ENCODE data around the gene ELP1. TPM values are rescaled to one million over a fixed set of nuclear protein-coding genes. Genes with fewer than 3 reads are reported as not detected.
"Not testable (repeated sequence)": the region's sequence is repeated elsewhere in the genome, so short reads cannot be mapped to it uniquely, and the experiment has no call there.

Gene ELP1
- total and polyA plus RNA-seq, 7 experiments from 2014 or later = 13.7 to 41.4 (median 25.1) TPM

DNA sequence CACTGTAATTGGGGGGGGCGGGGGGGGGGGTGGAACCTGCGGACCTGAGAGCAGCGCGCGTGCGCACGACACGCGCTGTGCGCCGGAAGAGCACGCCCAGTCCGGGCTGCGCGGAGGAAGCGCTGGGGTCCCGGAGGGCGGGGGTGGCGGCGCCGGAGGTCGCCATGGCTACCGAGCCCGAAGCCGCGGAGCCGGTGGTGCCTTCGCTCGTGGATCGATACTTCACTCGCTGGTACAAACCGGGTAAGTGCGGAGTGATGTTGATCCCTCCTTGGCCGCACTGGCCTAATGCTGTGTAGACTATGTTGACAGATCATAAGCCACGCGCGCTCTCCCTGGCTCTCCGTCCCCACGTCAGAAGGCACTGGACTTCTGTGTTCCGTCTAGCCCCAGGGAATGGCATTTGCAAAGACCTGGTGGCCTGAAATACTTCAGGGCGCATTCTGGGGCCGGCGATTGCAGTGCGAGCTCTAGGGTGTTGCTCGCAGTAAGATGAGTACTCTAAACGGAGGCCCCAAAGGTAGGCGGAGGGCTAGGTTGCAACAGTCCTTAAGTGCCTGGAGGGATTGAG, 484 bp upstream of the ELP1 start, which contains the start of gene ABITRAM:
ABITRAM (plus strand) TSS at position 78 of the 571 bp plus-strand sequence; CDS start at position 165, 87 bp downstream.
- Histone ChIP-seq H3K36me3 (ENCODE audit: control insufficient read depth in 2 of 3, insufficient read depth in 3 of 3, low read length in 3 of 3) (peaks cover 0 to 6% (median 0%) of the 10 kb centered on the region in 3 experiments), H3K4me1 (ENCODE audit: control insufficient read depth in 2 of 2, insufficient read depth in 2 of 2, low read length in 2 of 2) (peaks cover 15 to 18% of the 10 kb centered on the region in 2 donors), H3K9me3 (ENCODE audit: control insufficient read depth in 2 of 3, low read length in 3 of 3) (no peaks in the 10 kb centered on the region), H3K27me3 (ENCODE audit: control insufficient read depth in 2 of 2, insufficient read depth in 2 of 2, low read length in 2 of 2) (no peaks in the 10 kb centered on the region), H3K27ac (ENCODE audit: low read depth, low read length) (peak within 1 kb of the TSS; percentile 92), H3K4me3 (ENCODE audit: low read length) (peak within 1 kb of the TSS; percentile 90)
- Mint-ChIP-seq H3K4me3 (peak within 1 kb of the TSS; percentile 88 to 100 (median 99)), H3K9me3 (no peaks in the 10 kb centered on the region), H3K27ac (peak within 1 kb of the TSS; percentile 96 to 99 (median 98)), H3K36me3 (peaks cover 0 to 15% (median 7%) of the 10 kb centered on the region in 5 donors), H3K27me3 (no peaks in the 10 kb centered on the region), H3K4me1 (peaks cover 21 to 49% (median 37%) of the 10 kb centered on the region in 7 donors)
- ChIA-PET POLR2A (interaction anchor here (0.6 to 1.2 kb wide), 3 partner anchors 10 to 186 kb away, joined by 3 to 4 read pairs (median 3); partner anchors contain the start of gene TMEM245), CTCF (no interaction called here)
- DNase-seq = peak in 6 of 9 donors; percentile 68 to 84 (median 82)
- intact Hi-C loops (cut with micrococcal nuclease) = loop anchor here (1.0 to 10.0 kb wide), 13 partner anchors 79 to 1652 kb away; partner anchors contain the start of genes CTNNAL1 (in 2 of the 2), EPB41L4B (in 2 of the 2), RAD23B (in 2 of the 2) and TXN (in 2 of the 2)
- peak; percentile 87 for ATAC-seq

DNA sequence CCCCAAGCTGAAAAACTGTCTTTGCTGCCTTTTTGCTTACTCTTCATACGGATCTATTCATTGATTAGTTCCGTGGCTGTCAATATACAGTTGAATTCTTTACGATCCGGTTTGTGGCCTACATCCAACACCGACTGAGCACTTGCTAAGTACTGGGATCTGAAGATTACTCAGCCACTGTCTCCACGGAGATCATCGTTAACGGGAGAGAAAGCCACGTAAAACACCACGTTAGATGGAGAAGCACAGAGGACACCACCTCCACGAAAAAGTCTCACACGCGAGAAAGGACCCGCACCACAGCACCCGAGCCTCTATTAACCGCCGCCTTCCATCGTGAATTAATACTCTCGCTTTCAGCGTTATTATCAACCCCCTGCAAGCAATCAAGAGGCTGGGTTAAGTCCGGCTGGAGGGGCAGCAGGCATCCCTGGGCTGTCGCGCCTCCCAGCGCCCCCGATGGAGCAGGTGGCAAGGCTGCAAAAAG, 650 bp downstream of the ELP1 start:
- intact Hi-C loops (cut with micrococcal nuclease) = loop anchor here (5.0 to 10.0 kb wide), 7 partner anchors 169 to 1441 kb away; partner anchors contain the start of genes TXN (in 2 of the 2) and EPB41L4B (in 1 of the 2)
- Histone ChIP-seq H3K4me3 (ENCODE audit: low read length) (peak overlapping the region; percentile 90), H3K27me3 (ENCODE audit: control insufficient read depth in 2 of 2, insufficient read depth in 2 of 2, low read length in 2 of 2) (no peaks in the 10 kb centered on the region), H3K36me3 (ENCODE audit: control insufficient read depth in 2 of 3, insufficient read depth in 3 of 3, low read length in 3 of 3) (peaks cover 2 to 6% (median 4%) of the 10 kb centered on the region in 3 experiments), H3K4me1 (ENCODE audit: control insufficient read depth in 2 of 2, insufficient read depth in 2 of 2, low read length in 2 of 2) (peaks cover 15 to 18% of the 10 kb centered on the region in 2 donors), H3K27ac (ENCODE audit: low read depth, low read length) (peak overlapping the region; percentile 92), H3K9me3 (ENCODE audit: control insufficient read depth in 2 of 3, low read length in 3 of 3) (no peaks in the 10 kb centered on the region)
- CTCF ChIA-PET = no interaction called here
- ATAC-seq (no peak), DNase-seq (peak in 1 of 9 donors; percentile 7)
- H3K36me3 Mint-ChIP-seq = peaks cover 2 to 20% (median 11%) of the 10 kb centered on the region in 5 donors
- H3K27ac Mint-ChIP-seq = peak overlapping the region; percentile 96 to 99 (median 98)
- no peaks in the 10 kb centered on the region for H3K27me3 Mint-ChIP-seq
- H3K4me3 Mint-ChIP-seq = peak overlapping the region; percentile 88 to 100 (median 99)
- H3K9me3 Mint-ChIP-seq = no peaks in the 10 kb centered on the region
- POLR2A ChIA-PET = interaction anchor here (1.0 kb wide), 1 partner anchor 13 kb away, joined by 3 read pairs; no protein-coding TSS in a partner anchor
- H3K4me1 Mint-ChIP-seq = peaks cover 29 to 59% (median 40%) of the 10 kb centered on the region in 7 donors

DNA sequence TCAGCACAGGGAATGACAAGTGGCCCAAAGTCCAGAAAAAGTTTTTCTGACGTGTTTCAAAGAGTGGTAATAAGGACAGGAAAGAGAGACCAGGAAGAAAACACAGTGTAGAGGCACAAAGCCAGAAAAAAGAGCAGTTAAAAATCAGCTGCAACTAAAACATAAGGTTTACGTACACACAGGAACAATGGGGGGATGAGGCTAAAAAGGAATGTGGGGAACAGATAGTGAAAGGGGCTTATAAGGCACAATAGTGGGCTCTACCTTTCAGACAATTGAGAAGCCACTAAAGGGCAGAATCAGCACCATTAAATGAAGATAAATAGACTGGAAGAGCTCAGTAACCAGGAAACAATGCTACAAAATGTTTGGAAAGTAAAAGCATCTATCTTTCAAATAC, 5.5 kb downstream of the ELP1 start:
- intact Hi-C loops (cut with micrococcal nuclease) = no loop called here
- H3K36me3 Mint-ChIP-seq = peaks cover 36 to 62% (median 38%) of the 10 kb centered on the region in 5 donors

DNA sequence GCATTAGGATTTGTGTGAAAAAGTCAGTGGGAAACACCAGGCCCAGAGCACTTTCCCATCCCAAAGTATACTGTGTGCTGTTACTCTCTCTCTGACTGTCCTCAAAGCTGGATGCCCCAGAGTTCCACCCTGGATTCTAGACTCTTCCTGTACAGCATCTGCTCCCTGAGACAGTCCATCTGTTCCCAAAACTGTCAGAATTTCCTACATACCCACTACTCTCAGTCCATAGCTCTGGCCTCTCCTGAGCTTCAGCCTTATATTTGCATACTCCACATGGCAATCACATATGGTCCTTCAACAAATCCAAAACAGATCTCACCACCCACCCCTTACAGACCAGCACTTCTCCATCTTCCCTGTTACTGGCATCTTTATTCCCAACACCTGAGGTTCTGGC, 9.5 kb downstream of the ELP1 start:
- Mint-ChIP-seq H3K36me3 (peaks cover 34 to 81% (median 53%) of the 10 kb centered on the region in 5 donors), H3K4me1 (peaks cover 6 to 22% (median 17%) of the 10 kb centered on the region in 7 donors), H3K27me3 (no peaks in the 10 kb centered on the region), H3K9me3 (no peaks in the 10 kb centered on the region), H3K4me3 (no peak overlapping the region), H3K27ac (peak overlapping the region in 1 of 9 donors; percentile 2)
- Histone ChIP-seq H3K9me3 (ENCODE audit: control insufficient read depth in 2 of 3, low read length in 3 of 3) (no peaks in the 10 kb centered on the region), H3K27me3 (ENCODE audit: control insufficient read depth in 2 of 2, insufficient read depth in 2 of 2, low read length in 2 of 2) (no peaks in the 10 kb centered on the region), H3K4me1 (ENCODE audit: control insufficient read depth in 2 of 2, insufficient read depth in 2 of 2, low read length in 2 of 2) (no peaks in the 10 kb centered on the region), H3K4me3 (ENCODE audit: low read length) (no peak overlapping the region), H3K27ac (ENCODE audit: low read depth, low read length) (no peak overlapping the region), H3K36me3 (ENCODE audit: control insufficient read depth in 2 of 3, insufficient read depth in 3 of 3, low read length in 3 of 3) (peaks cover 24 to 76% (median 37%) of the 10 kb centered on the region in 3 experiments)
- ChIA-PET CTCF (interaction anchor here (0.6 kb wide), 2 partner anchors 25 to 38 kb away, joined by 3 to 4 read pairs; no protein-coding TSS in a partner anchor), POLR2A (no interaction called here)
- ATAC-seq (no peak), DNase-seq (no peak)
- intact Hi-C loops (cut with micrococcal nuclease) = no loop called here

More for the DNA sequence above, 5.5 kb downstream of the ELP1 start:
- no peak overlapping the region for H3K4me3 Mint-ChIP-seq
- Histone ChIP-seq H3K4me3 (ENCODE audit: low read length) (no peak overlapping the region), H3K4me1 (ENCODE audit: control insufficient read depth in 2 of 2, insufficient read depth in 2 of 2, low read length in 2 of 2) (peaks cover 8 to 9% of the 10 kb centered on the region in 2 donors), H3K9me3 (ENCODE audit: control insufficient read depth in 2 of 3, low read length in 3 of 3) (no peaks in the 10 kb centered on the region), H3K27ac (ENCODE audit: low read depth, low read length) (no peak overlapping the region), H3K36me3 (ENCODE audit: control insufficient read depth in 2 of 3, insufficient read depth in 3 of 3, low read length in 3 of 3) (peaks cover 24 to 43% (median 28%) of the 10 kb centered on the region in 3 experiments), H3K27me3 (ENCODE audit: control insufficient read depth in 2 of 2, insufficient read depth in 2 of 2, low read length in 2 of 2) (no peaks in the 10 kb centered on the region)
- DNase-seq (no peak), ATAC-seq (no peak)
- ChIA-PET CTCF (interaction anchor here (0.6 kb wide), 1 partner anchor 22 kb away, joined by 3 read pairs; no protein-coding TSS in a partner anchor), POLR2A (interaction anchor here (0.8 kb wide), 1 partner anchor 86 kb away, joined by 3 read pairs; no protein-coding TSS in a partner anchor)
- H3K27ac Mint-ChIP-seq = no peak overlapping the region
- no peaks in the 10 kb centered on the region for H3K9me3 Mint-ChIP-seq
- H3K27me3 Mint-ChIP-seq = no peaks in the 10 kb centered on the region
- H3K4me1 Mint-ChIP-seq = peaks cover 20 to 50% (median 32%) of the 10 kb centered on the region in 7 donors

DNA sequence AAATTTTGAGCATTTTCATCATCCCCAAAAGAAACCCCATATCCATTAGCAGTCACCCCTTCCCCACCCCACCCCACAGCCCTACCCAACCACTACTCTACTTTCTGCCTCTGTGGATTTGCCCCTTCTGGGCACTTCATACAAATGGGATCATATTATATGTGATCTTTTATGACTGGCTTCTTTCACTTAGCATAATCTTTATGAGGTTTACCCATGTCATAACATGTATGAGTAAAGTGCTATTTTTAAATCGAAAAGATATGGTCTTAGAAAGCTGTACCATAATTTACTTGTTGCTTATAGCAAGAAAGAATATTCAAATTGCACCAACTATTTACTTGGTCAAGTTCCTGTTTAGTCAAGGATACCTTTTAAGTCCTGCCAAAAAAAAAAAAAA, 12.7 kb downstream of the ELP1 start:
- H3K4me3 ChIP-seq (ENCODE audit: low read length) = no peak overlapping the region
- no peak overlapping the region for H3K27ac Mint-ChIP-seq
- no peak overlapping the region for H3K4me3 Mint-ChIP-seq
- DNase-seq (no peak), ATAC-seq (no peak)
- H3K36me3 Mint-ChIP-seq = peaks cover 18 to 73% (median 41%) of the 10 kb centered on the region in 5 donors
- intact Hi-C loops (cut with micrococcal nuclease) = no loop called here
- H3K4me1 ChIP-seq (ENCODE audit: control insufficient read depth in 2 of 2, insufficient read depth in 2 of 2, low read length in 2 of 2) = no peaks in the 10 kb centered on the region
- H3K4me1 Mint-ChIP-seq = peaks cover 0 to 12% (median 2%) of the 10 kb centered on the region in 7 donors
- peaks cover 18 to 80% (median 36%) of the 10 kb centered on the region in 3 experiments for H3K36me3 ChIP-seq (ENCODE audit: control insufficient read depth in 2 of 3, insufficient read depth in 3 of 3, low read length in 3 of 3)
- H3K9me3 Mint-ChIP-seq = no peaks in the 10 kb centered on the region
- no peaks in the 10 kb centered on the region for H3K9me3 ChIP-seq (ENCODE audit: control insufficient read depth in 2 of 3, low read length in 3 of 3)
- no peaks in the 10 kb centered on the region for H3K27me3 Mint-ChIP-seq
- CTCF ChIA-PET = no interaction called here
- POLR2A ChIA-PET = interaction anchor here (1.0 kb wide), 1 partner anchor 18 kb away, joined by 3 read pairs; no protein-coding TSS in a partner anchor
- H3K27me3 ChIP-seq (ENCODE audit: control insufficient read depth in 2 of 2, insufficient read depth in 2 of 2, low read length in 2 of 2) = no peaks in the 10 kb centered on the region
- no peak overlapping the region for H3K27ac ChIP-seq (ENCODE audit: low read depth, low read length)

DNA sequence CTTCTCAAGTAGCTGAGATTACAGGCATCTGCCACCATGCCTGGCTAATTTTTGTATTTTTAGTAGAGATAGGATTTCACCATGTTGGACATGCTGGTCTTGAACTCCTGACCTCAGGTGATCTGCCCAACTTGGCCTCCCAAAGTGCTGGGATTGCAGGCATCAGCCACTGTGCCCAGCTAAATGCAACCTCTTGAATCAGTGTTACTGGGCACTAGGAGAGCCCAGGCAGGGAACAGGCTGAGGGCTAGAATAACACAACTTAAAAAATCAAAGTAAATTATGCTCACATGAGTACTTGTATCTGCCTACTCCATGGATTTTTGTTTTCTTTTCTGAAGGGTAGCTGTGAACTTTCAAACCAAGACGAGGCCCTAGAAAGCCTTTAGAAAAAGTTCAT, 13.5 kb downstream of the ELP1 start:
- H3K4me3 Mint-ChIP-seq; intact Hi-C loops (cut with micrococcal nuclease); H3K27ac ChIP-seq (ENCODE audit: low read depth, low read length); ATAC-seq; H3K9me3 Mint-ChIP-seq; H3K9me3 ChIP-seq (ENCODE audit: control insufficient read depth in 2 of 3, low read length in 3 of 3); H3K4me1 ChIP-seq (ENCODE audit: control insufficient read depth in 2 of 2, insufficient read depth in 2 of 2, low read length in 2 of 2); DNase-seq; H3K4me3 ChIP-seq (ENCODE audit: low read length); H3K27me3 ChIP-seq (ENCODE audit: control insufficient read depth in 2 of 2, insufficient read depth in 2 of 2, low read length in 2 of 2); H3K27me3 Mint-ChIP-seq; CTCF ChIA-PET; H3K27ac Mint-ChIP-seq; H3K4me1 Mint-ChIP-seq: not testable (repeated sequence)
- H3K36me3 Mint-ChIP-seq = peaks cover 11 to 73% (median 38%) of the 10 kb centered on the region in 5 donors
- POLR2A ChIA-PET = interaction anchor here (1.0 kb wide), 1 partner anchor 13 kb away, joined by 3 read pairs; the partner anchor contains the start of genes ABITRAM and ELP1
- H3K36me3 ChIP-seq (ENCODE audit: control insufficient read depth in 2 of 3, insufficient read depth in 3 of 3, low read length in 3 of 3) = peaks cover 13 to 79% (median 34%) of the 10 kb centered on the region in 3 experiments
